ENCODE data around the gene SERAC1. TPM values are rescaled to one million over a fixed set of nuclear protein-coding genes. Genes with fewer than 3 reads are reported as not detected.

Gene SERAC1
- total and polyA plus RNA-seq, 2 of the 4 experiments (the other 2 are of a cell fraction) = 7.7 to 15.6 TPM

DNA sequence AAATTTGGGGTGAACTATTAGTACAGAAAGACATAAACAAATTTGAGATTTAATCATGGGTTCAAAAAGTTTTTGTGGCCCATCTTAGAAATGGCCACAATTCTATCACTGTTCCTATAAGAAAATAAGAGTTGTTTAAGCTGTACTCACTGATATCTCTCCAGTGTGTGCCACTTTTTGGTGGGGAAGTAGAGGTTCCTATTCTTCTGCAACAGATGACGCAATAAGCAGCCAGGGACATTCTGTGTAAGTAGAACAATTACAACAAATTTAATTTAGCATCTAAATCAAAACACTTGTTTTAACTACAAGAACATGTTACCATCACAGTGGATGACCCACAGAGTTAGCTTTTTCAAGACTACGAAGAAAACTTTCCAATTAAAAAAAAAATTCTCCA is 9.9 kb downstream of the SERAC1 start:
- no peak overlapping the region for H4K8ac ChIP-seq (ENCODE audit: low read depth in 2 of 2, low read length in 2 of 2)
- no peak overlapping the region for H4K5ac ChIP-seq (ENCODE audit: low read depth, low read length)
- no peak overlapping the region for H3K23ac ChIP-seq (ENCODE audit: low read depth, low read length)
- POLR2A ChIA-PET (ENCODE audit: unreplicated experiment) = no interaction called here
- H2AK5ac ChIP-seq (ENCODE audit: low read depth, low read length) = no peak overlapping the region
- H3K27ac ChIP-seq (ENCODE audit: insufficient read depth, low read length) = no peak overlapping the region
- no peaks in the 10 kb centered on the region for H3K9me3 ChIP-seq (ENCODE audit: control insufficient read depth, insufficient read depth, low read length)
- DNase-seq (no peak), ATAC-seq (ENCODE audit: low read depth) (no peak)
- no peak overlapping the region for H3K56ac ChIP-seq (ENCODE audit: extremely low read depth, insufficient read depth, low read length)
- H3K36me3 ChIP-seq (ENCODE audit: control insufficient read depth, insufficient read depth, low read length) = peaks cover 5% of the 10 kb centered on the region
- no peak overlapping the region for H2BK120ac ChIP-seq (ENCODE audit: low read depth, low read length)
- BruUV-seq (replicated peaks) = no TSS peak
- no peak overlapping the region for H2AFZ ChIP-seq (replicated peaks; ENCODE audit: low read length, poor library complexity)
- H3K79me1 ChIP-seq (ENCODE audit: low read depth in 1 of 2, low read length in 2 of 2) = peaks cover 13 to 25% of the 10 kb centered on the region in 2 experiments
- H2BK5ac ChIP-seq (ENCODE audit: low read depth, low read length, poor library complexity, severe bottlenecking) = no peak overlapping the region
- in situ Hi-C loops (cut with MboI; ENCODE audit: low sequenced_read_pairs) = no loop called here
- no peak overlapping the region for H3K9ac ChIP-seq (ENCODE audit: low read depth, low read length)
- TF ChIP-seq CEBPB (IDR thresholded peaks at IDR 0.05; ENCODE audit: low read depth, low read length) (peak; percentile 92), SMC3 (IDR thresholded peaks at IDR 0.05; ENCODE audit: low read depth, low read length) (no peak)
- dilution Hi-C loops (cut with HindIII; ENCODE audit: low sequenced_read_pairs, unreplicated experiment) = no loop called here
- CTCF ChIA-PET = no interaction called here
- no peak overlapping the region for H2BK20ac ChIP-seq (ENCODE audit: low read depth, low read length)
- H3K9me1 ChIP-seq (ENCODE audit: insufficient read depth, low read length) = peaks cover 8% of the 10 kb centered on the region
- no peak overlapping the region for H4K91ac ChIP-seq (ENCODE audit: insufficient read depth, low read depth, low read length)
- no peak overlapping the region for H2BK15ac ChIP-seq (ENCODE audit: low read depth, low read length)
- no peak overlapping the region for H3K4ac ChIP-seq (ENCODE audit: low read depth, low read length)
- H4K20me1 ChIP-seq (ENCODE audit: insufficient read depth, low read length) = no peaks in the 10 kb centered on the region; the same call in 1 of the 2 replicates
- WGBS, 2 experiments (ENCODE audit: extremely low coverage in 2 of 2, insufficient read length in 1 of 2) = no CpG with 5 or more reads among the region's 2 CpGs
- no peak overlapping the region for H2AK9ac ChIP-seq (replicated peaks; ENCODE audit: low read depth, low read length, poor library complexity)
- H3K4me3 ChIP-seq (ENCODE audit: insufficient read depth, low read depth, low read length) = no peak overlapping the region
- no peak overlapping the region for H3K4me2 ChIP-seq (ENCODE audit: low read depth, low read length)
- peaks cover 7% of the 10 kb centered on the region; the same call in 1 of the 2 replicates for H3K4me1 ChIP-seq (ENCODE audit: control insufficient read depth, insufficient read depth, low read length)
- H3K27me3 ChIP-seq (ENCODE audit: control insufficient read depth, insufficient read depth, low read length) = no peaks in the 10 kb centered on the region
- H3K18ac ChIP-seq (ENCODE audit: low read depth, low read length) = no peak overlapping the region
- H3K14ac ChIP-seq (replicated peaks; ENCODE audit: low read depth, low read length) = no peak overlapping the region
- intact Hi-C loops (cut with micrococcal nuclease) = no loop called here

Measured in IMR-90 (cell line).